Measurements from ENCODE around the gene FKBP1A.

- TF ChIP-seq CTCF (IDR thresholded peaks at IDR 0.05; ENCODE audit: poor library complexity): no peak
- TF ChIP-seq EZH2 (IDR thresholded peaks at IDR 0.05; ENCODE audit: borderline replicate concordance): no peak
- TF ChIP-seq EZH2phosphoT487 (IDR thresholded peaks at IDR 0.05; ENCODE audit: low read depth, severe bottlenecking, unreplicated experiment): no peak
Observed at GRCh38 chr20:1390581-1391403, 2.1 kb downstream of the FKBP1A start.

Measured in hepatocyte (in vitro differentiated cells).